ENCODE measurements around the gene NALCN. TPM values are rescaled to one million over a fixed set of nuclear protein-coding genes. Genes with fewer than 3 reads are reported as not detected.

The NALCN gene
- total RNA-seq, 2 donors from 2014 or later: 3.2 TPM; not detected in 1

DNA sequence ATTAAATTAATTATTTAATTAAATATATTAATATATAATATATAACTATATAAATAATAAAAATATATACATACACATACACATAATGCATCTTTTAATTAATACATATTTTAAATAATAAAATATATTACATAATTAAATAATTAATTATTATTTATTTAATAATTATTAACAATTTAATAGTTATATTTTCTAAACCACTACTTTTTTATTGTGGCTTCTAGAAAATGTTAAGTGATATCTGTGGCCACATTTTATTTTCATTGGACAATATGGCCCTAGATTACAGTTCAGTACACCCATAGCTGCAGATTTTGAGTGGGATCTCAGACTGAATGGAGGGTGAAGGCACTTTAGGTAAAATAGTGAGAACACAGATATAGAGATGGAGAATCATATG lies 335.7 kb downstream of the NALCN start:
- no peaks in the 10 kb centered on the region for H3K9me3 ChIP-seq
- H3K4me3 ChIP-seq: no peak overlapping the region
- no peak for TF ChIP-seq POLR2A (IDR thresholded peaks at IDR 0.05)
- TF ChIP-seq, protein P1, sequence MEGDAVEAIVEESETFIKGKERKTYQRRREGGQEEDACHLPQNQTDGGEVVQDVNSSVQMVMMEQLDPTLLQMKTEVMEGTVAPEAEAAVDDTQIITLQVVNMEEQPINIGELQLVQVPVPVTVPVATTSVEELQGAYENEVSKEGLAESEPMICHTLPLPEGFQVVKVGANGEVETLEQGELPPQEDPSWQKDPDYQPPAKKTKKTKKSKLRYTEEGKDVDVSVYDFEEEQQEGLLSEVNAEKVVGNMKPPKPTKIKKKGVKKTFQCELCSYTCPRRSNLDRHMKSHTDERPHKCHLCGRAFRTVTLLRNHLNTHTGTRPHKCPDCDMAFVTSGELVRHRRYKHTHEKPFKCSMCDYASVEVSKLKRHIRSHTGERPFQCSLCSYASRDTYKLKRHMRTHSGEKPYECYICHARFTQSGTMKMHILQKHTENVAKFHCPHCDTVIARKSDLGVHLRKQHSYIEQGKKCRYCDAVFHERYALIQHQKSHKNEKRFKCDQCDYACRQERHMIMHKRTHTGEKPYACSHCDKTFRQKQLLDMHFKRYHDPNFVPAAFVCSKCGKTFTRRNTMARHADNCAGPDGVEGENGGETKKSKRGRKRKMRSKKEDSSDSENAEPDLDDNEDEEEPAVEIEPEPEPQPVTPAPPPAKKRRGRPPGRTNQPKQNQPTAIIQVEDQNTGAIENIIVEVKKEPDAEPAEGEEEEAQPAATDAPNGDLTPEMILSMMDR (IDR thresholded peaks at IDR 0.05): no peak
- no peak for TF ChIP-seq POLR2AphosphoS5 (IDR thresholded peaks at IDR 0.05)
- intact Hi-C loops (cut with DNase I): no loop called here
- H3K4me1 ChIP-seq (replicated peaks): no peaks in the 10 kb centered on the region
- no peaks in the 10 kb centered on the region for H3K36me3 ChIP-seq
- no peak overlapping the region for H3K27ac ChIP-seq
- no peak for DNase-seq (ENCODE audit: low spot score)
- H3K27me3 ChIP-seq (replicated peaks; ENCODE audit: insufficient read depth): no peaks in the 10 kb centered on the region

DNA sequence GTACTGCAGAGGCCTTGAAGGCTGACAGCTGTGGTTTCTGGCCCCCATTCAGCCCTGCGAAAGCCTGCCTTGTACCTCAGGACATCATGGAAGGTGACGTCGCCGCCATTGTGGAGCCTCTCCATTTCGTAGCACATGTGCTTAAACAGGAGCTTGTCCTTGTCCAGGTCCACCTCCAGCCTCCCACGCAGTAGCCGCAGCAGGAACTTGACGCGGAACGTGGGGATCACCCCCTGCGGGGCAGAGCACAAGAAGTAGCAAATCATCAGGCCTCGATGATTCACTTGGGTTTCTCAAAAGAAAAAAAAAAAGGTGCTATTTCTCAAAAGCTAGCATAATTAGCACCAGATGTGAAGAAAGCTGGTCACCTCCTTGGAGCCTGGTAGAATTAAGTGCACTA lies 351.0 kb downstream of the NALCN start:
- Histone ChIP-seq H3K27ac (no peak overlapping the region), H3K36me3 (no peaks in the 10 kb centered on the region), H3K4me1 (replicated peaks) (no peaks in the 10 kb centered on the region), H3K9me3 (no peaks in the 10 kb centered on the region), H3K27me3 (replicated peaks; ENCODE audit: insufficient read depth) (no peaks in the 10 kb centered on the region), H3K4me3 (no peak overlapping the region)
- 92% methylated on average over 12 of the region's 12 CpGs for WGBS
- DNase-seq (ENCODE audit: low spot score): no peak
- intact Hi-C loops (cut with DNase I): no loop called here
- TF ChIP-seq POLR2A (IDR thresholded peaks at IDR 0.05) (no peak), POLR2AphosphoS5 (IDR thresholded peaks at IDR 0.05) (no peak)
- TF ChIP-seq, protein P1 (IDR thresholded peaks at IDR 0.05): no peak

DNA sequence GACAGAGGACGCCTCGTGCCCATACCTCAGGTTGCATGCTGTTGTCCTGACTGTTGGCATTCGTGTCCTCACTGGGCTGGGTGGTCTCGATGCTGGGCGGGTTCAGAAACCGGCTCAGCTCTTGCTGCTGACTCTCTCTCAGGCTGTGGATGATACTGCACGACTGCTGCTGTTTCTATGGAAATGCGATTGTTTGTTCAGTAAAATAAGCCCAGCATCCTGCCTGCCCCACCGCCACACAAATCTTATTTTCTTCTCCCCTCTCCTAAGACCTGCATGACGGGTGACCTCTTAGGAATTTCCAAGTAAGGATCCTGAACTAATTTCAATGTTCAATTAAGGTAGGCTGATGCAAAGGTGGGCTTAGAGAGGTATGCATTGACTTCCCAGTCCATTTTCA lies 356.5 kb downstream of the NALCN start:
- no peaks in the 10 kb centered on the region for H3K9me3 ChIP-seq
- 61% methylated on average over 10 of the region's 10 CpGs for WGBS
- intact Hi-C loops (cut with DNase I): no loop called here

DNA sequence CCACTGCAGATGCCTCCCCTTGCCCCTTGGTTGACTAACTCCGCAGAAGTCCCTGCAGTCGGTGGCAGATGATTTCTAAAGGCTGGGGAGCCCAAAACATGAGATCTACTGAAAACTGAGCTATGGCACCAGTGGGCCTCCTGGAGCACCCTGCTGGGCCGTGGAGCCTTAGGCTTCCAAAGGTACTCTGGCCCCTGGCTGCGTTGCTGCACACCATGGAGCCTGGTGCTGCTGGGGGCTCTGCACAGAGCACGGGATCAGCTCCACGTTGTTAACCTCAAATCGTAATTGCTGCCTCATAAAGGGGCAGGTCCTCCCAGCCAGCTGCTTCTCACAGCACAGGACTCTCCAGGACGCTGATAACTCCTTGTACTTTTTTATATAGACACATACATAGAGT lies 357.5 kb downstream of the NALCN start:
- Histone ChIP-seq H3K4me1 (replicated peaks) (no peaks in the 10 kb centered on the region), H3K9me3 (no peaks in the 10 kb centered on the region), H3K4me3 (no peak overlapping the region), H3K36me3 (no peaks in the 10 kb centered on the region), H3K27ac (no peak overlapping the region), H3K27me3 (replicated peaks; ENCODE audit: insufficient read depth) (no peaks in the 10 kb centered on the region)
- TF ChIP-seq, protein P1 (IDR thresholded peaks at IDR 0.05): no peak
- TF ChIP-seq POLR2A (IDR thresholded peaks at IDR 0.05): no peak
- TF ChIP-seq POLR2AphosphoS5 (IDR thresholded peaks at IDR 0.05): no peak
- 49% methylated on average over 8 of the region's 8 CpGs for WGBS
- intact Hi-C loops (cut with DNase I): no loop called here
- DNase-seq (ENCODE audit: low spot score): no peak

More for the DNA sequence above, 356.5 kb downstream of the NALCN start:
- no peak for DNase-seq (ENCODE audit: low spot score)
- Histone ChIP-seq H3K36me3 (no peaks in the 10 kb centered on the region), H3K27ac (no peak overlapping the region), H3K27me3 (replicated peaks; ENCODE audit: insufficient read depth) (no peaks in the 10 kb centered on the region), H3K4me1 (replicated peaks) (no peaks in the 10 kb centered on the region), H3K4me3 (no peak overlapping the region)
- TF ChIP-seq POLR2A (IDR thresholded peaks at IDR 0.05) (no peak), POLR2AphosphoS5 (IDR thresholded peaks at IDR 0.05) (no peak)
- TF ChIP-seq, protein P1 (IDR thresholded peaks at IDR 0.05): no peak

DNA sequence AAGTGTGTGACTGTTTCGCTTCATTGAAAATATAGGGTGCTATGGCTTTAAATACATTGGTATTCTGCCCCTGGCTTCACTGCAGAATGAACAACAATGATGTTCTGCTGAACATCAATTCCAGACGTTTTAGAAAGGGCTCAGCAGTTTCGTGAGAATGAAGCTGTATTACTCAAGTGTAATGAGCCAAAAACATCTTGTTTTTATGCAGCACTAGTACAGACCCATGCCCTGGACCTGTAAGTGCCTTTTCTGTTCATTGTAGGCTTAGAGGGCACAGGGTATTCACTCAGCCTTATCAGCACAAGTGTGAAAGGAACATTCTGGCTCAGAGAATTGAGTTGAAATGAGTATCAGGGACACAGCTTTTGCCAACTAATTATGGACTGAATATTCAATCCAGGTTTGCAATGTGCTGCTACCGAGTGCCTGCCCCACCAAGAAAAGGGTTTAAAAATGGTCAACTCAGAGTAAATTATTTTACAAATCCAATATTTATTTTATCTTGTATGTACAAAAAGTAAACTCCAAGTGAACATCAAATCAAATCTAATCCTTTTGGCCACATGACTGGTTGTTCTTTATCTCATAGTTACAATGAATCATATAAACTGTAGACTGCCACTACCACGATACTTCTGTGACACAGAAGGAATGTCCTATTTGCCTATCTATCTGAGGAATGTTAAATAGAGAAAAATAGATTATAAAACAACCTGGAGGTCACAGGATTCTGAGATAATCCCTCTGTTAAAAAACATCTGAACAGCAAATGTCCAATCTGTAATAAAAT lies 362.8 kb downstream of the NALCN start:
- Histone ChIP-seq H3K4me1 (replicated peaks) (no peaks in the 10 kb centered on the region), H3K36me3 (no peaks in the 10 kb centered on the region), H3K9me3 (no peaks in the 10 kb centered on the region), H3K27me3 (replicated peaks; ENCODE audit: insufficient read depth) (no peaks in the 10 kb centered on the region), H3K27ac (no peak overlapping the region), H3K4me3 (no peak overlapping the region)
- DNase-seq (ENCODE audit: low spot score): no peak
- WGBS: 36% methylated on average over 5 of the region's 5 CpGs
- intact Hi-C loops (cut with DNase I): no loop called here
- TF ChIP-seq POLR2AphosphoS5 (IDR thresholded peaks at IDR 0.05): no peak
- no peak for TF ChIP-seq POLR2A (IDR thresholded peaks at IDR 0.05)
- TF ChIP-seq, protein P1 (IDR thresholded peaks at IDR 0.05): no peak

Measured in prostate gland (tissue), 2 donors.